Psoas muscle (tissue), 8 donors: ENCODE results near the gene TSPAN9. TPM values are rescaled to one million over a fixed set of nuclear protein-coding genes. Genes with fewer than 3 reads are reported as not detected.

Source experiments
- ATAC-seq, 4 donors: fragments of 200-7000 bp; cut with Tn5 transposase; one replicate each; pipeline ENCODE4 v1.9.1; 2020; ENCODE audit warnings: moderate library complexity in 3 of 4, mild to moderate bottlenecking in 2 of 4
- DNase-seq, 2 donors: peaks; one replicate each; pipeline ENCODE4 v3.0.0-alpha.2; 2020
- H3K27ac ChIP-seq: fragments of 200-600 bp; one replicate; pipeline ENCODE4 v1.8.0; 2022
- H3K27me3 ChIP-seq, 3 donors: fragments of 200-600 bp in 1 of 3; one replicate each; pipeline versions ENCODE4 v1.6.1 to v1.8.0; 2013 to 2022; ENCODE audit warnings: low read length in 2 of 3, mild to moderate bottlenecking in 2 of 3, moderate library complexity in 1 of 3; ENCODE audit not compliant: insufficient read depth in 3 of 3
- H3K36me3 ChIP-seq, 2 donors: fragments of 200-600 bp in 1 of 2; one replicate each; pipeline versions ENCODE4 v1.6.1 to v1.8.0; 2013 to 2022; ENCODE audit warnings: low read depth in 1 of 2, mild to moderate bottlenecking in 1 of 2, moderate library complexity in 1 of 2; ENCODE audit not compliant: insufficient read depth in 1 of 2
- H3K4me1 ChIP-seq: fragments of 200-600 bp; one replicate; pipeline ENCODE4 v1.8.0; 2022
- H3K4me3 ChIP-seq: fragments of 200-600 bp; one replicate; pipeline ENCODE4 v1.8.0; 2022; ENCODE audit warnings: mild to moderate bottlenecking
- H3K9me3 ChIP-seq: fragments of 200-600 bp; one replicate; pipeline ENCODE4 v1.8.0; 2022
- WGBS, 3 donors: extraction: QIAGEN DNeasy Blood & Tissue Kit; methylation state at CpG; one replicate each; pipeline versions ENCODE4 v1.1.6 to v1.1.7; 2013; 5-methylcytosine and 5-hydroxymethylcytosine counted together
- intact Hi-C, 2 donors: fragments of 100-400 bp; cut with DNase I; formaldehyde crosslinking; loops; one replicate each; pipeline versions ENCODE4 v1.11.0 to v1.14.2; 2022
- polyA plus RNA-seq, 3 donors: library from polyadenylated mRNA; stranded (reverse); fragments of 200-250 nt; gene quantifications; one replicate each; pipeline ENCODE4 v1.2.3, GENCODE V29; 2013
- total RNA-seq, 4 donors: library from RNA; stranded (reverse); fragmentation: NEBNext Ultra II Directional in 2 of 4; extraction: Animal tissue kit (Norgen Biotek cat#: 25700) in 2 of 4; gene quantifications; one replicate each; pipeline versions ENCODE4 v1.2.1 to v1.2.4, GENCODE V29; 2021 to 2023
- TF ChIP-seq, protein P1 (sequence below): fragments of 200-600 bp; IDR thresholded peaks from one replicate; pipeline ENCODE4 v1.8.0; 2022; ENCODE audit warnings: antibody characterized with exemption
- donor health status: healthy with polysubstance abuse.
- donor health status: DM: no; HTN: no; CAD: no; lungs with moderate emphysema.
- donor health status: Bipolar disorder and iron deficiency.
- donor health status: healthy.
- donor health status: DM: yes; HTN: yes; CAD: no.
- donor health status: DM: no; HTN: no; CAD: no.
- donor health status: DM: no; HTN: no; CAD: no.
- donor health status: DM: yes; HTN: yes; CAD: no.

Gene TSPAN9
- total and polyA plus RNA-seq, 7 donors = 6.4 to 28.0 (median 11.6) TPM

DNA sequence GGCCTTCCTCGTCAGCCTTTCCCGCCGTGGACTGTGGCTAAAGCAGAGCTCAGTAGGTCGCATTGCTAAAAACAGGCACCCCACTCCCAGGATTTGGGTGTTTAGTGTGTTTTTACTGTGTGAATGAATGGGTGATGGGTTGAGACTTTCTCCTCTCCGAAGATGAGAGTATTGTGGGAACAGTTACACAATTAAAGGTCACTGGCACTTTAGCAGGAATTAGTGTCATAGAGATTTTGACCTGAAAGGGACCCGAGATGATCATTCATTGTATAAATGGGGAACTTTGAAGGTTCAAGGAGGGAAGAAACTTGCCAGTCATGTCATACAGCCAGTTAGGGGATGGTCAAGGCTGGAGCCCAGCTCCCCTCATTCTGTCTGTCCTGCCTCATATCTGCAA, 56.9 kb downstream of the TSPAN9 start:
- intact Hi-C loops = loop anchor here (2.0 to 10.0 kb wide), 2 partner anchors 69 to 671 kb away; no protein-coding TSS in a partner anchor
- ATAC-seq = no peak
- H3K27ac ChIP-seq = no peak overlapping the region

DNA sequence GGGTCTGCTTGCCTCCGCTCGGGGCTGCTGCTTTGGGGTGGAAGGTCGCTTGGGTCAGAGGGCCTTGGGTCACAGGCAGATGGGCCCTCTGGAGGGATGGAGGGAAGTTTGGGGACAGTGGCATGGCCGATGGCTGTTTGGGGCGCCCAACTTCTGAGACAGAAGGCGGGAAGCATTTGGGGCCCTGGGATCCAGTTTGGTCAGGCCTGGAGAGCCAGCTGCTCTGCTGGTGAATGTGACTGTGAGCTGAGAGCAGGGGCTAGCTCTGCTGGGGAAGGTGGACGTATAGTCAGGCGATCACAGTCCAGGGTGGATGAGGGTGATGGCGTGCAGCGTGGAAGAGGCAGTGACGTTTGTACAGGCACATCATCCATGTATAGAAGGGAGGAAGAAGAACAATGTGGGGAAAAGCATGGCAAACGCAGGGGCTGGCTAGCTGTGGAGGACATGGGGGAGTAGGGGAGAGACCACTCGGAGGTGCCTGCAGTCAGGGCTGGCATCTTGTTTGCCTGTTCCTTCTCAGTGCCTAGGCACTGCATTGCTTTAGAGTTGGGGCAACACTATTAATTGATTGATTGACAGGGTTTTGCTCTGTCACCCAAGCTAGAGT, 57.5 kb downstream of the TSPAN9 start:
- no peak for DNase-seq
- no peak for ATAC-seq
- WGBS, 3 donors = 90 to 93% (median 91%) methylated on average over 13 of the region's 13 CpGs
- H3K27ac ChIP-seq = no peak overlapping the region
- TF ChIP-seq, protein P1, sequence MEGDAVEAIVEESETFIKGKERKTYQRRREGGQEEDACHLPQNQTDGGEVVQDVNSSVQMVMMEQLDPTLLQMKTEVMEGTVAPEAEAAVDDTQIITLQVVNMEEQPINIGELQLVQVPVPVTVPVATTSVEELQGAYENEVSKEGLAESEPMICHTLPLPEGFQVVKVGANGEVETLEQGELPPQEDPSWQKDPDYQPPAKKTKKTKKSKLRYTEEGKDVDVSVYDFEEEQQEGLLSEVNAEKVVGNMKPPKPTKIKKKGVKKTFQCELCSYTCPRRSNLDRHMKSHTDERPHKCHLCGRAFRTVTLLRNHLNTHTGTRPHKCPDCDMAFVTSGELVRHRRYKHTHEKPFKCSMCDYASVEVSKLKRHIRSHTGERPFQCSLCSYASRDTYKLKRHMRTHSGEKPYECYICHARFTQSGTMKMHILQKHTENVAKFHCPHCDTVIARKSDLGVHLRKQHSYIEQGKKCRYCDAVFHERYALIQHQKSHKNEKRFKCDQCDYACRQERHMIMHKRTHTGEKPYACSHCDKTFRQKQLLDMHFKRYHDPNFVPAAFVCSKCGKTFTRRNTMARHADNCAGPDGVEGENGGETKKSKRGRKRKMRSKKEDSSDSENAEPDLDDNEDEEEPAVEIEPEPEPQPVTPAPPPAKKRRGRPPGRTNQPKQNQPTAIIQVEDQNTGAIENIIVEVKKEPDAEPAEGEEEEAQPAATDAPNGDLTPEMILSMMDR = no peak
- H3K9me3 ChIP-seq = no peaks in the 10 kb centered on the region
- intact Hi-C loops = loop anchor here (1.0 to 10.0 kb wide), 5 partner anchors 62 to 670 kb away; no protein-coding TSS in a partner anchor
- no peaks in the 10 kb centered on the region for H3K36me3 ChIP-seq
- no peaks in the 10 kb centered on the region for H3K27me3 ChIP-seq
- no peak overlapping the region for H3K4me3 ChIP-seq
- peaks cover 32% of the 10 kb centered on the region for H3K4me1 ChIP-seq

More for the DNA sequence above, 56.9 kb downstream of the TSPAN9 start:
- no peaks in the 10 kb centered on the region for H3K36me3 ChIP-seq
- no peaks in the 10 kb centered on the region for H3K27me3 ChIP-seq
- WGBS, 3 donors = 89 to 93% (median 89%) methylated on average over 6 of the region's 6 CpGs
- H3K4me3 ChIP-seq = no peak overlapping the region
- H3K4me1 ChIP-seq = peaks cover 35% of the 10 kb centered on the region
- DNase-seq = no peak
- no peaks in the 10 kb centered on the region for H3K9me3 ChIP-seq
- TF ChIP-seq, protein P1 = no peak

DNA sequence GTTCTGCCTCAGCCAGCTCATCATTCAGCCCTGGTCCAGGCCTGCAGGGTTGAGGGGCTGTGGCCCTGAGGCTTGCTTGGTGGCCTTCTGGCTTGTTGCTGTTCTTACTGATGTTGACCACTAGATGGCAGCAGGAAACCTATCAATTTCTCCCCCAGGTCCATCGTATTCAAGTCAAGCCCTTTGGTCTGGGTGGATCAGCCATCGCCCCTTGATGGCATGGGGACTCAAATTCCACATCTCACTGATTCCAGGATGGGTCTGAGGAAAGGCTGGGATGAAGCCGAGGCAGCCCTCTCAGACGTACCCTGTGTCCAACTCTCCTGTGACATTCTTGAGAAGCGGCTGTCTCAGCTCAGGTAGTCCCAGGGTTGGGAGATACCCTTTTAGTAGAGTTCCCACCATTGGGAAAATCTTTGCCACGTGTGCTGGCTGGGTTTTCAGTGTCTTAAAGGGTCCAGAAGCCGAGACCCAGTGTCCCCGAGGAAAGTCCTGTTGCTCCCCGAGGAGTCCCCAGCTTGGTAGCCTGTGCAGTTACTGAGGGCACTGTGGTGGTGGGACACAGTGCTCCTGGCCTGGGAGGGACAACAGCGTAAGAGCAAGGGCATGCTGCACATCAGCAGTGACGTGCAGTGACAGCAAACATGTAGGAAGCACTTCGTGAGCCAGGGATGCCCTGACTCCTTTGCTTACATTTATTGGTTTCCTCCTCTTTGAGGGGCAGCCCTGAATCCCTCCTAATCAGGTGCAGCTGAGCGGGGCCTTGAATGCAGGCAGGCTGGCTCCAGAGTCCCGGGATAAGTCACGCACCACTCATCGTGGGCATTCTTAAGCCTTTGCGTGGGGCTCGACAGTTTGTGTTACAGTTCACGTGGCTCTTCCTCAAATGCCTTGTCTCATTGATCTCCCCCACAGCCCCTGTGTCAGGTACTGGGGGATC, 58.6 kb downstream of the TSPAN9 start:
- H3K4me3 ChIP-seq = no peak overlapping the region
- peaks cover 20% of the 10 kb centered on the region for H3K4me1 ChIP-seq
- DNase-seq (no peak), ATAC-seq (peak; percentile 75 to 88 (median 84))
- intact Hi-C loops = loop anchor here (1.0 to 10.0 kb wide), 5 partner anchors 63 to 669 kb away; no protein-coding TSS in a partner anchor
- H3K36me3 ChIP-seq = no peaks in the 10 kb centered on the region
- no peaks in the 10 kb centered on the region for H3K9me3 ChIP-seq
- TF ChIP-seq, protein P1 = peak; percentile 89
- WGBS, 3 donors = 70 to 76% (median 74%) methylated on average over 19 of the region's 19 CpGs
- no peaks in the 10 kb centered on the region for H3K27me3 ChIP-seq
- H3K27ac ChIP-seq = no peak overlapping the region

DNA sequence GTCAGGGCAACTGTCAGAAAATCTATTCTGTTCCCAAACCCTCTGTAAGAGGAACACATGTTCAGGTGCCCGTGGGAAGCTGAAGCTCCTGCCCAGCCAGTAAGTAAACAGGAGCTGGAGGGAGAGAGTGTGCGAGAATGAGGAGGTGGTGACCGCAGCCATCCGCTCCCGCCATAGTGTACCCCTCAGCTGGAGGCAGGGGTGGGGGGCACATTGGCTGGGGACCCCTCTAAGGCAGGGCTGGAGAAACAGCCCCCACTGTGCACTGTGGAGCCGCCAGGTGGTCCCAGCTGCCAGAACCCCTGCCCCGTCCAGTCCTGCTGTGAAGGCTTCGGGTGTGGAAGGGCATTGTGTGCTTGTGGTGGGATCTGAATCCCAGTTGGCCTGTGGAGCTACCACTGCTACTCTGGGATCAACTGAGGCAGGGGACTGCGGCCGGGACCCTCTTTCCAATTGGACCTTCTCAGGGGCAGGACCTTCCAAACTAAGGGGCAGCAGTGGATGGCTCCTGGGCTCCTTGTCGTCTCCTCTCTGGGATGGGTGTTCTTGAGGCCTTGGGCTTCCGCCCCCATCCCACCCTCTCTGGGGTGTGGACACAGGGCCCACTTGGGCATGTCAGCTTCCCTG, 59.6 kb downstream of the TSPAN9 start:
- H3K27ac ChIP-seq = no peak overlapping the region
- DNase-seq (no peak), ATAC-seq (no peak)
- TF ChIP-seq, protein P1 = no peak
- no peaks in the 10 kb centered on the region for H3K27me3 ChIP-seq
- intact Hi-C loops = loop anchor here (1.0 to 10.0 kb wide), 4 partner anchors 64 to 668 kb away; no protein-coding TSS in a partner anchor
- WGBS, 3 donors = 90 to 95% (median 92%) methylated on average over 12 of the region's 12 CpGs
- no peaks in the 10 kb centered on the region for H3K9me3 ChIP-seq
- H3K4me1 ChIP-seq = peaks cover 19% of the 10 kb centered on the region
- H3K36me3 ChIP-seq = no peaks in the 10 kb centered on the region
- no peak overlapping the region for H3K4me3 ChIP-seq
